Measurements from ENCODE around the gene AFP. TPM values are rescaled to one million over a fixed set of nuclear protein-coding genes. Genes with fewer than 3 reads are reported as not detected.
A peak's percentile ranks its signal among the peaks of the same experiment; 100 is the strongest.

Gene AFP
- total and polyA plus RNA-seq, 8 donors = 0.40 to 1.5 TPM; not detected in 6

DNA sequence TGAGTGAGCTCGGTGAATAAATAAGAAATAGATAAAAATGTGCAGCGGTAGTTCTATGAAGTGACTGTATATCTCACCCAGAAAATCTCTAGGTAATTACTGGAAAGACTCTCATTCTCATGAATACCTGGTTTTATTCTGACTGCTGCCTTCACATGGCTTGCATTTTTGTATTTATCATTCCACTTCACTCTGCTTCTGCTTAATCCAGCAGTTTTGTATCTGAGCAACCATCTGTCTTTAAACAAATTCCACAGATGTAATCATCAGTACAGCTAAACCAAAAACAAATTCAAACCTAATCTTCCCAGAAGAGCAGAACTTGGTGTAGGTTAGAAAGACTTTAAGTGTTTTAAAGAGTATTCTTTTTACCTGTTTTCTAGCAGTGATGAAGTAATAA, 43.1 kb upstream of the AFP start:
- FAIRE-seq (no peak), ATAC-seq (peak in 2 of 4 donors; percentile 20 to 23), DNase-seq (no peak)
- H3K4me3 ChIP-seq = no peak overlapping the region
- H3K4me1 ChIP-seq = peaks cover 5 to 7% (median 7%) of the 10 kb centered on the region in 3 donors
- intact Hi-C loops (cut with DNase I) = no loop called here
- H3K27me3 ChIP-seq = no peaks in the 10 kb centered on the region
- 25 to 28% methylated on average over 2 of the region's 2 CpGs for WGBS, 2 donors
- TF ChIP-seq, protein P1, sequence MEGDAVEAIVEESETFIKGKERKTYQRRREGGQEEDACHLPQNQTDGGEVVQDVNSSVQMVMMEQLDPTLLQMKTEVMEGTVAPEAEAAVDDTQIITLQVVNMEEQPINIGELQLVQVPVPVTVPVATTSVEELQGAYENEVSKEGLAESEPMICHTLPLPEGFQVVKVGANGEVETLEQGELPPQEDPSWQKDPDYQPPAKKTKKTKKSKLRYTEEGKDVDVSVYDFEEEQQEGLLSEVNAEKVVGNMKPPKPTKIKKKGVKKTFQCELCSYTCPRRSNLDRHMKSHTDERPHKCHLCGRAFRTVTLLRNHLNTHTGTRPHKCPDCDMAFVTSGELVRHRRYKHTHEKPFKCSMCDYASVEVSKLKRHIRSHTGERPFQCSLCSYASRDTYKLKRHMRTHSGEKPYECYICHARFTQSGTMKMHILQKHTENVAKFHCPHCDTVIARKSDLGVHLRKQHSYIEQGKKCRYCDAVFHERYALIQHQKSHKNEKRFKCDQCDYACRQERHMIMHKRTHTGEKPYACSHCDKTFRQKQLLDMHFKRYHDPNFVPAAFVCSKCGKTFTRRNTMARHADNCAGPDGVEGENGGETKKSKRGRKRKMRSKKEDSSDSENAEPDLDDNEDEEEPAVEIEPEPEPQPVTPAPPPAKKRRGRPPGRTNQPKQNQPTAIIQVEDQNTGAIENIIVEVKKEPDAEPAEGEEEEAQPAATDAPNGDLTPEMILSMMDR (IDR thresholded peaks at IDR 0.05) = no peak
- no peak overlapping the region for H3K27ac ChIP-seq
- H3K9me3 ChIP-seq = no peaks in the 10 kb centered on the region
- H3K36me3 ChIP-seq = no peaks in the 10 kb centered on the region

DNA sequence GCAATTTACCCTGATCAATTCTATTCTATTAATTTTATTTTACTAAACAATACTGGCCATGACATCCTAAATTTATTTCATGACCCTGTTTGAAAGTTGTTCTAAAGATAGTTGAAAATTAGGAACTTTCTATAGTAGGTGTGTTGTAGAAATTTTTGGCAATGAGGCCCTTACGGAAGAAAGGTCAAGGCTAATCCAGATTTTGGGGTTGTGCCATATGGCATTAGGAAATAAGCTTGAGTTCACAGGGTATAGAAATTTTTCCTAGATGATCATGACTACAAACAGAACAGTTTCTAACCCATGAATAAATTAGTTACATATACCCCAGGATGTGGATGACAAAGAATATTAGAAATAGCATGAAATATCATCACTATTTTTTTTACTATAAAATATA, 39.7 kb upstream of the AFP start:
- no peak overlapping the region for H3K4me3 ChIP-seq
- 61 to 72% methylated on average over 1 of the region's 1 CpG for WGBS, 2 donors
- H3K9me3 ChIP-seq = no peaks in the 10 kb centered on the region
- no peaks in the 10 kb centered on the region for H3K27me3 ChIP-seq
- H3K36me3 ChIP-seq = no peaks in the 10 kb centered on the region
- no peak for FAIRE-seq
- no peak overlapping the region for H3K27ac ChIP-seq
- intact Hi-C loops (cut with DNase I) = no loop called here
- no peak for DNase-seq
- ATAC-seq = no peak
- peaks cover 0 to 7% (median 5%) of the 10 kb centered on the region in 3 donors for H3K4me1 ChIP-seq
- TF ChIP-seq, protein P1 (IDR thresholded peaks at IDR 0.05) = no peak

DNA sequence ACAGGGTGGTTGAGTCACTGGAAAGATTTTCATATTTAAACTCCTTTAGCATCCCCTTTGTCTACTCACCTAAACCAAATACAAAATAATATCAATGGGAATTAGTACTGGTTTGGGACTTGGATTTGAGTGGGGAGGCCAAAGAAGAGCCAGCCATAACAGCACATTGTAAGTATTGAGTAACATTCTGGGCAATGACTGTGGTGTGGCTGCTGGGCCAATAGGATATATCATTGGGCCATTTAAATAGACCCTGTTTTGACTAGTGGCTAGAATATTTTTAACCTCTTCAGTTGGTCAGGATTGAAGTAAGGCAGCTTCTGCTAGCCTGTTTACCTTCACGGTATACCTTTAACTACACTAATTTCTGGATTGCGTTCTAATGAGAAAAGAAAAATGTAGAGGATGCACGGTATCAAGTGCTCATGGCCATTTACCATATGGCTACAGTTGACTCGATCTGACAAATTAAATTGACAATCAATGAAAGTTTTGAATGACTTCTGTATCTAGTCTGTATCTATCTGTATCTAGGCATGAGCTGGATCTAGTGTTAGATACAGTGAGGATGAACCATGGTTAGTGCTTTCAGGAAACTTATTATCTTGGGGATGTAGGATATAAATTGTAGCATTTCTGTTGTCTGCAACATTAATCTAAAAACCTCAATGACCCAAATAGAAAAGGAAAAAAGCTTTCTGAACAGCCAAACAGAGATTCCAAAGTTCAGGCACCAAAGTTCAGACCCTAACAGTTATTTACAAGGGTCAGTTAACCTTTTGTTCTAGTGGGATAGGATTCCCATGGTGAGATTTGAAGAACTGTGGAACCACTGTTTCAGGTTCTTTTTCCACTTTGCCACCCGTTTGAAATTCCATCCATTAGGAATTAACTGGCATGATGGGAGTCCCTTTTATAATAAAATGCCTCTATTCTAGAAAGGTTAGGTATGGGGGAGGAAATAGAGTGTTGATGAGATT, 38.7 kb upstream of the AFP start:
- no peak for DNase-seq

DNA sequence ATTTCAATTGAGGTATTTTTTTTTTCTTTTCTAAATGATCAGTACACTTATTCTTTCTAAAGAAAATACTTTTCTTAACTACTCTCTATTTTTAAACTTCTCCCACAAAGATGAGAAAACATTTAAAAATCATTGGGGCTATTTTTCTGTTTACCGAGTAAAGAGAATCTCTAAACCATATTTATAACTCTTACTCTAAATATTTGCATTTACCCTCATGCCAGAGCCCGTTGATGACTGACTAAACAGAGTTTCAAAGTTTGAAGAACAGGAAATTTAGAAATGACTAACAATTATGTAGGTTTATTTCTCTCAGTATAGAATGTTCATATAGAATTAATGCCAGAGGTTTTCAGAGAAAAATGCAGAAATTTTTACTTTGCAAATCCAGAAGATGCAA, 34.6 kb upstream of the AFP start:
- TF ChIP-seq, protein P1 (IDR thresholded peaks at IDR 0.05) = no peak
- FAIRE-seq = no peak
- no peaks in the 10 kb centered on the region for H3K9me3 ChIP-seq

More for the DNA sequence above, 38.7 kb upstream of the AFP start:
- no peaks in the 10 kb centered on the region for H3K36me3 ChIP-seq
- H3K27ac ChIP-seq = no peak overlapping the region
- intact Hi-C loops (cut with DNase I) = no loop called here
- no peak overlapping the region for H3K4me3 ChIP-seq
- ATAC-seq = no peak
- no peak for FAIRE-seq
- H3K4me1 ChIP-seq = peaks cover 0 to 9% (median 7%) of the 10 kb centered on the region in 3 donors
- no peaks in the 10 kb centered on the region for H3K27me3 ChIP-seq
- 83 to 84% methylated on average over 5 of the region's 5 CpGs for WGBS, 2 donors
- H3K9me3 ChIP-seq = no peaks in the 10 kb centered on the region
- TF ChIP-seq, protein P1 (IDR thresholded peaks at IDR 0.05) = no peak

DNA sequence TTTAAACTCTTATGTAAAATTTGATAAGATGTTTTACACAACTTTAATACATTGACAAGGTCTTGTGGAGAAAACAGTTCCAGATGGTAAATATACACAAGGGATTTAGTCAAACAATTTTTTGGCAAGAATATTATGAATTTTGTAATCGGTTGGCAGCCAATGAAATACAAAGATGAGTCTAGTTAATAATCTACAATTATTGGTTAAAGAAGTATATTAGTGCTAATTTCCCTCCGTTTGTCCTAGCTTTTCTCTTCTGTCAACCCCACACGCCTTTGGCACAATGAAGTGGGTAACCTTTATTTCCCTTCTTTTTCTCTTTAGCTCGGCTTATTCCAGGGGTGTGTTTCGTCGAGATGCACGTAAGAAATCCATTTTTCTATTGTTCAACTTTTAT, 32.0 kb upstream of the AFP start, which contains the start of gene ALB:
Gene ALB (plus strand): TSS at position 246 of the 400 bp plus-strand sequence. CDS start 41 bp downstream, at position 287.
- intact Hi-C loops (cut with DNase I) = no loop called here

More for the DNA sequence above, 34.6 kb upstream of the AFP start:
- intact Hi-C loops (cut with DNase I) = no loop called here
- DNase-seq = no peak
- Histone ChIP-seq H3K4me3 (no peak overlapping the region), H3K4me1 (peaks cover 7 to 25% (median 14%) of the 10 kb centered on the region in 3 donors), H3K27me3 (no peaks in the 10 kb centered on the region), H3K36me3 (no peaks in the 10 kb centered on the region), H3K27ac (no peak overlapping the region)
- WGBS, 2 donors = 33 to 35% methylated on average over 2 of the region's 2 CpGs
- ATAC-seq = no peak

More for the DNA sequence above, 32.0 kb upstream of the AFP start, which contains the start of gene ALB:
- H3K4me3 ChIP-seq = peak within 1 kb of the TSS in 2 of 4 donors; percentile 25 to 36
- FAIRE-seq (no peak), DNase-seq (no peak), ATAC-seq (peak; percentile 76 to 89 (median 83))
- H3K9me3 ChIP-seq = no peaks in the 10 kb centered on the region
- TF ChIP-seq, protein P1 (IDR thresholded peaks at IDR 0.05) = no peak
- H3K4me1 ChIP-seq = peaks cover 7 to 25% (median 18%) of the 10 kb centered on the region in 3 donors
- H3K27ac ChIP-seq = peak within 1 kb of the TSS in 2 of 4 donors; percentile 54 to 55
- no peaks in the 10 kb centered on the region for H3K27me3 ChIP-seq
- no peaks in the 10 kb centered on the region for H3K36me3 ChIP-seq
- 12 to 20% methylated on average over 7 of the region's 7 CpGs for WGBS, 2 donors

All from pancreas (tissue), 10 donors.